ENCODE results near the gene CEMIP2. TPM values are rescaled to one million over a fixed set of nuclear protein-coding genes. Genes with fewer than 3 reads are reported as not detected.

CEMIP2 gene
- total and polyA plus RNA-seq, 2 of the 13 experiments (the other 11 are each of a cell fraction or from before 2014, with no cell fraction given) = 94.3 to 128 TPM

GRCh38 chr9:71765693-71766092, 2.6 kb downstream of the CEMIP2 start (continued):
- no peak for TF ChIP-seq HIC2 (CRISPR knock-in tag; IDR thresholded peaks at IDR 0.05; ENCODE audit: low read depth)
- no peak for TF ChIP-seq ZMYM2 (CRISPR knock-in tag; IDR thresholded peaks at IDR 0.05)
- TF ChIP-seq ZXDC (CRISPR knock-in tag; IDR thresholded peaks at IDR 0.05) = no peak
- no peak for TF ChIP-seq ZFP1 (CRISPR knock-in tag; IDR thresholded peaks at IDR 0.05)
- no peak for TF ChIP-seq ZNF547 (CRISPR knock-in tag; IDR thresholded peaks at IDR 0.05)
- no peak for TF ChIP-seq FOXO1 (CRISPR knock-in tag; IDR thresholded peaks at IDR 0.05)
- peak; percentile 17; the same call in 1 of the 2 replicates for TF ChIP-seq ZFX (CRISPR knock-in tag; IDR thresholded peaks at IDR 0.05; ENCODE audit: low read depth)
- TF ChIP-seq ZNF260 (CRISPR knock-in tag; IDR thresholded peaks at IDR 0.05; ENCODE audit: borderline replicate concordance, low read depth) = no peak
- no peak for TF ChIP-seq CC2D1A (CRISPR knock-in tag; IDR thresholded peaks at IDR 0.05)
- no peak for TF ChIP-seq TEAD2 (CRISPR knock-in tag; IDR thresholded peaks at IDR 0.05)
- TF ChIP-seq FOSL2 (CRISPR knock-in tag; IDR thresholded peaks at IDR 0.05) = peak; percentile 83
- no peak for TF ChIP-seq CHD2 (IDR thresholded peaks at IDR 0.05; ENCODE audit: low read depth, low read length)
- 0 out of 2 replicates have a peak, but pooled peaks have one; percentile 28 for TF ChIP-seq NFKBIZ (CRISPR knock-in tag; IDR thresholded peaks at IDR 0.05)
- TF ChIP-seq ZNF788 (CRISPR knock-in tag; IDR thresholded peaks at IDR 0.05; ENCODE audit: borderline replicate concordance) = no peak
- no peak for TF ChIP-seq ZNF280D (CRISPR knock-in tag; IDR thresholded peaks at IDR 0.05)
- no peak; the same call in 1 of the 2 replicates for TF ChIP-seq HNF1A (IDR thresholded peaks at IDR 0.05; ENCODE audit: low read depth)
- 0 out of 2 replicates have a peak, but pooled peaks have one; percentile 25 for TF ChIP-seq HNF1A (CRISPR knock-in tag; IDR thresholded peaks at IDR 0.05; ENCODE audit: borderline replicate concordance)
- no peak for TF ChIP-seq ZBTB20 (CRISPR knock-in tag; IDR thresholded peaks at IDR 0.05; ENCODE audit: borderline replicate concordance, low read depth)
- no peak for TF ChIP-seq ZNF713 (CRISPR knock-in tag; IDR thresholded peaks at IDR 0.05)
- no peak for TF ChIP-seq FOXM1 (CRISPR knock-in tag; IDR thresholded peaks at IDR 0.05)
- TF ChIP-seq SSRP1 (CRISPR knock-in tag; IDR thresholded peaks at IDR 0.05) = no peak
